ENCODE measurements around the gene CRTC3. TPM values are rescaled to one million over a fixed set of nuclear protein-coding genes. Genes with fewer than 3 reads are reported as not detected.

The CRTC3 gene, protein sequence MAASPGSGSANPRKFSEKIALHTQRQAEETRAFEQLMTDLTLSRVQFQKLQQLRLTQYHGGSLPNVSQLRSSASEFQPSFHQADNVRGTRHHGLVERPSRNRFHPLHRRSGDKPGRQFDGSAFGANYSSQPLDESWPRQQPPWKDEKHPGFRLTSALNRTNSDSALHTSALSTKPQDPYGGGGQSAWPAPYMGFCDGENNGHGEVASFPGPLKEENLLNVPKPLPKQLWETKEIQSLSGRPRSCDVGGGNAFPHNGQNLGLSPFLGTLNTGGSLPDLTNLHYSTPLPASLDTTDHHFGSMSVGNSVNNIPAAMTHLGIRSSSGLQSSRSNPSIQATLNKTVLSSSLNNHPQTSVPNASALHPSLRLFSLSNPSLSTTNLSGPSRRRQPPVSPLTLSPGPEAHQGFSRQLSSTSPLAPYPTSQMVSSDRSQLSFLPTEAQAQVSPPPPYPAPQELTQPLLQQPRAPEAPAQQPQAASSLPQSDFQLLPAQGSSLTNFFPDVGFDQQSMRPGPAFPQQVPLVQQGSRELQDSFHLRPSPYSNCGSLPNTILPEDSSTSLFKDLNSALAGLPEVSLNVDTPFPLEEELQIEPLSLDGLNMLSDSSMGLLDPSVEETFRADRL
- total RNA-seq (100 to 1,000 TPM; 105 to 125 TPM), polyA plus RNA-seq (ENCODE audit: insufficient read depth, low read depth, low replicate concordance) (47.1 TPM)
- long read RNA-seq, donor 1, full-length matches to known transcripts: 2 of 7 reads
- long read RNA-seq, donor 1, partial matches to known transcripts: 5 of 7 reads
- long read RNA-seq, donor 1, other reads (novel, unspliced or antisense): 0 of 7 reads
- long read RNA-seq, donor 2, partial matches to known transcripts: 13 of 14 reads
- long read RNA-seq, donor 2, other reads (novel, unspliced or antisense): 0 of 14 reads

DNA sequence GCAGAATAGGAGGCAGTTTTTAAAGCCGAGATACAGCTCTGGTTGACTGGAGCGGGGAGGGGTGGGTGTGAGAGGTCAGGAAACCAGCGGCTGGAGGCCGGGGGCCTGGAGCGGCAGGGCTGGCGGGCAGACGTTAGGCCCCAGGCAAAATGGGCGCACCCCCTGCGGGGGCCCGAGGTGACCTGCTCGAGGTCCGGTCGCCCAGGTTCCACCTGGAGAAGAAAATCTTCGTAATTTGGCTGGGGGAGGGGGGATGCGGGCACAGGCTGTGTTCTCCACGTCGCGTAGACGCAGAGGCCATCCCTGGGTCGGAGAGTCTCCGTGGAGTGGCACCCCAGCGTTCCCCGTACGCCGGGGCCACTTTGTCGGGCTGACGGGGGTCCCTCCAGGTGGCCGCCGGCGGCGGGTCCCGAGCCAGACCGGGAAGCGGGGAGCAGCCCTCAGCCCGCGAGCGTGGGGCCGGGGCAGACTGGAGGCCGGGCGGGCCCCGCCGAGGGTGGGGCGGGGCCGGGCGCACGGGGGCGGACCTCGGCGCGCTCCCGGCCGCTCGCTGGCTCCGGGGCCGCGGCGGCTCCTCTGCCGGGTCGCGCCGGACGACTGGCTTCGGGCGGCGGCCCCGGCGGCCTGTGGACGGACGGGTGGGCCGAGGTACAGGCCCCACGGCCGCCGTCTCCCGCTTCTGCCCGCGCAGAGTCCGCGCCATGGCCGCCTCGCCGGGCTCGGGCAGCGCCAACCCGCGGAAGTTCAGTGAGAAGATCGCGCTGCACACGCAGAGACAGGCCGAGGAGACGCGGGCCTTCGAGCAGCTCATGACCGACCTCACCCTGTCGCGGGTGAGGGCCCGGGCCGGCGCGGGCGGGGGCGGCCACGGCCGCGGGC, at the start of gene CRTC3:
Gene CRTC3 (plus strand): TSS at position 553 of the 879 bp plus-strand sequence. CDS start 149 bp downstream, at position 702.
- intact Hi-C loops (cut with DNase I; ENCODE audit: low total_unique reads): no loop called here
- Histone ChIP-seq H3K27ac (peak within 1 kb of the TSS; percentile 95 to 96), H3K4me3 (peak within 1 kb of the TSS; percentile 62 to 86), H3K36me3 (ENCODE audit: low read depth, missing control alignments) (no peaks in the 10 kb centered on the region), H3K4me1 (peaks cover 26% of the 10 kb centered on the region), H3K27me3 (no peaks in the 10 kb centered on the region), H3K9me3 (no peaks in the 10 kb centered on the region)
- WGBS, 2 donors: 1 to 5% methylated on average over 16 to 96 of the region's 104 CpGs
- DNase-seq: peak; percentile 54
- no peak for TF ChIP-seq POLR2A (IDR thresholded peaks at IDR 0.05)
- TF ChIP-seq, protein P1, sequence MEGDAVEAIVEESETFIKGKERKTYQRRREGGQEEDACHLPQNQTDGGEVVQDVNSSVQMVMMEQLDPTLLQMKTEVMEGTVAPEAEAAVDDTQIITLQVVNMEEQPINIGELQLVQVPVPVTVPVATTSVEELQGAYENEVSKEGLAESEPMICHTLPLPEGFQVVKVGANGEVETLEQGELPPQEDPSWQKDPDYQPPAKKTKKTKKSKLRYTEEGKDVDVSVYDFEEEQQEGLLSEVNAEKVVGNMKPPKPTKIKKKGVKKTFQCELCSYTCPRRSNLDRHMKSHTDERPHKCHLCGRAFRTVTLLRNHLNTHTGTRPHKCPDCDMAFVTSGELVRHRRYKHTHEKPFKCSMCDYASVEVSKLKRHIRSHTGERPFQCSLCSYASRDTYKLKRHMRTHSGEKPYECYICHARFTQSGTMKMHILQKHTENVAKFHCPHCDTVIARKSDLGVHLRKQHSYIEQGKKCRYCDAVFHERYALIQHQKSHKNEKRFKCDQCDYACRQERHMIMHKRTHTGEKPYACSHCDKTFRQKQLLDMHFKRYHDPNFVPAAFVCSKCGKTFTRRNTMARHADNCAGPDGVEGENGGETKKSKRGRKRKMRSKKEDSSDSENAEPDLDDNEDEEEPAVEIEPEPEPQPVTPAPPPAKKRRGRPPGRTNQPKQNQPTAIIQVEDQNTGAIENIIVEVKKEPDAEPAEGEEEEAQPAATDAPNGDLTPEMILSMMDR (IDR thresholded peaks at IDR 0.05): no peak

DNA sequence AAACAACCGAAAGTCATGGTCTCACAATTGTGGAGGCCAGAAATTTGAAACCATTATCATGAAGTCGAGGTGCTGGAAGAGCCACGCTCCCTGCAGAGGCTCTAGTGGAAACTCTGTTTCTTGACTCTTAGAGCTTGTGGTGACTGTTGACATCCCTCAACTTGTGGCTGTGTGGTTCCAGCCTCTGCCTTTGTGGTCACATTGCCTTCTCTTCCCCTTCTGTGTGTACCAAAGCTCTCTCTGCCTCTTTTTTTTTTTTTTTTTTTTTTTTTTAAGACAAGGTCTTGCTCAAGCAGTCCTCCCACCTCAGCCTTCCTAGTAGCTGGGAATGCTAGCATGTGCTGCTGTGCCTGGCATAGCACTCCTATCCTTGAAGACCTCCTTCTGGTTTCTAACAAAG, 48.7 kb upstream of the CRTC3 start:
- H3K9me3 ChIP-seq: no peaks in the 10 kb centered on the region
- DNase-seq: no peak
- no peaks in the 10 kb centered on the region for H3K27me3 ChIP-seq
- no peaks in the 10 kb centered on the region for H3K36me3 ChIP-seq (ENCODE audit: low read depth, missing control alignments)
- intact Hi-C loops (cut with DNase I; ENCODE audit: low total_unique reads): loop anchor here (10.0 kb wide), 1 partner anchor 166 kb away; no protein-coding TSS in a partner anchor
- H3K27ac ChIP-seq: no peak overlapping the region
- no peak overlapping the region for H3K4me3 ChIP-seq
- 72 to 79% methylated on average over 3 of the region's 3 CpGs for WGBS, 2 donors
- TF ChIP-seq POLR2A (IDR thresholded peaks at IDR 0.05): no peak
- TF ChIP-seq, protein P1 (IDR thresholded peaks at IDR 0.05): no peak
- no peaks in the 10 kb centered on the region for H3K4me1 ChIP-seq

DNA sequence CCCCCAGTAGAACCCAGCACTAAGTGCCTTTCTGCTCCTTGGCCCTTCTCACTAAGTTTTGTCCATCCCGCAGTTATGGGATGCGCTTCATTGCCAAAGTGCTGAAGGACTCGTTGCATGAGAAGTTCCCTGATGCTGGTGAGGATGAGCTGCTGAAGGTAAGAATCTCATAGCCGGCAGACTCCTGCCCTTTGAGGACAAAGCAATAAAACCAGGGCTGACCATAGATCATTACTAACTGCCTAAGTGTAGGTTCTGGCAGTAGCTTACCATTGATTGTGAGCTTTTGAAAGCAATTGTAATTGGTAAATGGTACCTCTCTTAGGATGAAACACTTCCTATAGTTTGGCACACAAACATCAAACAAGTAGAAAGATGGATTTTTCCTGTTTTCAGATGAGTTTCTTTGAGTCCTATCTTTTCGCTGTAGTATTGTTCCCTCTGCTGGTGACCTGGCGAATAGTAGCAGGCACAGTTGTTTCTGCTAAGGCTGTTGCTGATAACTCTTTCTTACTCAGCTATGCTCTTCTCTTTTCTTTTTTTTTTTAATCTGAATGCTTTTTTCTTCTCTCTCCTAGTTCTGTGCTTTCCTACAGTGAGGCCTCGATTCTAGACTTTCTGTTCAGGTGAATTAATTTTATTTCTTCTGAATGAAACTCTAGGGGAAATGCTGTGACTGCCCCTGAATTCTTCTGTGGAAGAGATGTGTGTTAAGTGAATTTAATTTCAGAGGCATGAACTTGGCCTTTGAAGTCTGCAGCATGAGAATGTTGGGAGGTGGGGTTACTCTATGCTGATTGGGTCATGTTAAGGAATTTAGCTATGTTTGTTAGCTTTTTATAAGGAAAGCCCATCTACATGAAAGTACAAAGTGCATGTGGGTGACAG, 47.4 kb upstream of the CRTC3 start:
- intact Hi-C loops (cut with DNase I; ENCODE audit: low total_unique reads): loop anchor here (10.0 kb wide), 1 partner anchor 168 kb away; no protein-coding TSS in a partner anchor
- DNase-seq: peak; percentile 60
- no peaks in the 10 kb centered on the region for H3K4me1 ChIP-seq
- no peaks in the 10 kb centered on the region for H3K36me3 ChIP-seq (ENCODE audit: low read depth, missing control alignments)
- WGBS, 2 donors: 55 to 57% methylated on average over 6 to 7 of the region's 7 CpGs
- H3K27ac ChIP-seq: no peak overlapping the region
- H3K9me3 ChIP-seq: no peaks in the 10 kb centered on the region
- H3K4me3 ChIP-seq: no peak overlapping the region
- H3K27me3 ChIP-seq: no peaks in the 10 kb centered on the region
- TF ChIP-seq POLR2A (IDR thresholded peaks at IDR 0.05): no peak
- TF ChIP-seq, protein P1 (IDR thresholded peaks at IDR 0.05): peak; percentile 52 to 83 (median 60)

DNA sequence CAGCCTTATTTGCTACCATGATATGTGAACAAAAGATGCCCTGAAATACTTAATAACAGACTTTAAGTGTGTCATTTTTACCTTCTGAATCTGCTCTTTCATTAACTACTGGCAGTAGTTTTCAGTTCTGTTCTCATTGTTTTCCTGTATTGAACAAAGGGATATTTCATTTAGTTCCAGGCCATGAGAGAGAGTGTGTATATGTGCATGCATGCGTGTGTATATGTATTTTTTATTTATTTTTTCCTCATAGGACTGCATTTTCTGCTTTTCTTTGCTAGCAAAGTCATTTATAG, 46.8 kb upstream of the CRTC3 start:
- no peak for DNase-seq
- no peak overlapping the region for H3K27ac ChIP-seq
- intact Hi-C loops (cut with DNase I; ENCODE audit: low total_unique reads): loop anchor here (10.0 kb wide), 1 partner anchor 168 kb away; no protein-coding TSS in a partner anchor
- TF ChIP-seq POLR2A (IDR thresholded peaks at IDR 0.05): no peak
- H3K4me1 ChIP-seq: no peaks in the 10 kb centered on the region
- no peaks in the 10 kb centered on the region for H3K36me3 ChIP-seq (ENCODE audit: low read depth, missing control alignments)
- H3K4me3 ChIP-seq: no peak overlapping the region
- no peaks in the 10 kb centered on the region for H3K27me3 ChIP-seq
- no peaks in the 10 kb centered on the region for H3K9me3 ChIP-seq
- WGBS, 2 donors: 50 to 60% methylated on average over 1 of the region's 1 CpG

All from testis (tissue), 5 donors.